Muscle of back (tissue), 11 donors: ENCODE data around the gene FAT1. TPM values are rescaled to one million over a fixed set of nuclear protein-coding genes. Genes with fewer than 3 reads are reported as not detected.

ENCODE experiments used
- DNase-seq, 3 donors: peaks; one replicate each; pipeline versions ENCODE4 v3.0.0 to v3.0.0-alpha.2; 2013
- polyA plus RNA-seq, 10 donors: library from polyadenylated mRNA; unstranded; fragments of 120-200 nt; gene quantifications; one replicate each; pipeline ENCODE4 v1.2.1, GENCODE V29; 2013; ENCODE audit not compliant: insufficient read length in 10 of 10

The FAT1 gene
- polyA plus RNA-seq, 10 donors: 70.6 to 132 (median 103) TPM

- DNase-seq: no peak
Observed at GRCh38 chr4:186584912-186585311, 138.7 kb downstream of the FAT1 start.

DNA sequence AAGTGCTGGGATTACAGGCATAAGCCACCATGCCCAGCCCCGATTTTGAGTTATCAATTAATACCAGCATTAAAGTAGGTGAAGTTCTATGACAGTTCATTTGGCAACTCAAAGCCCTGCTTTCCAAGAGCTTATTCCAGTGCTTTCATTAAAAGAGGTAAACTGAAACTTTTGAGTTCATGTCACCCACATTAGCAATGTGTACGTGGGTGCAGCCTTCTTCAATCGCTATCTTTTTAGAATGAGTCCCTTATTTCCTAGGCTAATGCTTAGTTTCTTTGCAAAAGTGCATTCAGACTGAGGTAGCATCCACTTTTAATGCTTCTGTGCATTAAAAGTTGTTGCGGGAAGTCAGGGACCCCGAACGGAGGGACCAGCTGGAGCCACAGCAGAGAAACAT, 142.2 kb downstream of the FAT1 start:
- DNase-seq: no peak

DNA sequence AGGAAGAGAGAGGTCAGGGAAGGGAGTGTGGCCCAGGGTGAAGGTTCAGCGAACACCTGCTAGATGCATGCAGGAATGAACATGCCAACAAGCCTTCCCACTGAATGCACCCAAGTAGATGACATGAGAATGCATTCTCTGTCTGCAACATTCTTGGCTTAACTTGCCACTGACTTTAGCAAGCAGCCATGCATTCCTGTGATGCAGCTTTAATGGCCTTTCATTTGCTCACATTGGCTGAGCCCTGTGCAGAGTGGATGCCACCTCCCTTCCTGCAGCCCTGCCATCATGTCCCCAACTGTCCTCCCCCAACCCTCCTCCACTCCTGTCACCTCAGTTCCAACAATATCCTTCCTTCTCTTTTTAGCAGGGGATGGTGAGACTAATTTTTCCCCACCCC, 143.0 kb downstream of the FAT1 start:
- DNase-seq: no peak

DNA sequence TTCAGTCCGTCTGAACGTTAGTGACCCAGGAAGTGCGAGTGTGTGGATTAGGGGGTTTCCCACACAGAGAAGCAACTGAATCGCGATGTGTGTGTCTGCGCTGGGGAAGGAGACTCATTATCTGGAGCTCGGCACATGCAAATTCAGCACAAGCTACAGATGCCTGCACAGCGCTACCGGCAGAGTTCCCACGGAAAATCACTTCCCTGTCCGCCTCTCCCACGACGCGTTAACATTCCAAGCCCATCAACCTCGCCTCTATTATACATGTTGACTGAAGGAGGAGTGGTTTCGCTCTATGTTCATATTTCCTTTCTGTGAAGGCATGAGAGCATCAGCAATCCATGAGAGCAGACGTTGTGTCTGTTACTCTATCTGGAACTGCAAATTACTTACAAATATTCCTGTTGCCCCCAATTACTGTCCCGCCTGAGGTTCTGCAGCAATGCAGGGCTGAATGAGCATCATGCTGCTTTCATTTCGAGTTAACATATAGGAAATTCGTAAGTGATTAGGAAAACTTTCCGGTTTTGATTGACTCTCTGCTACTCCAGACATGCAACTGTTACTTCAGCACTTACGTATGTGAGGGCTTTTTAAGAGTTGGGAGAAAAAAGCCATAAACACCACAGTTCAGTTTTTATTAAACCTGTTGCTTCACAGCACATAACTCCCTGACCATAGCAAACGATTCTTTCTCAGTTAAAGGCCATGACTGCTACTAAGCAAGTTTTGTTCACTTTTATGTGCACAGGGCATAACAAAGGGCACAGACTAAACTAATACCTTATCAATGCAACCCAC, 153.3 kb downstream of the FAT1 start:
- peak in 1 of 3 donors; percentile 46 for DNase-seq

- no peak for DNase-seq
Observed at GRCh38 chr4:186569533-186570192, 154.0 kb downstream of the FAT1 start.

DNA sequence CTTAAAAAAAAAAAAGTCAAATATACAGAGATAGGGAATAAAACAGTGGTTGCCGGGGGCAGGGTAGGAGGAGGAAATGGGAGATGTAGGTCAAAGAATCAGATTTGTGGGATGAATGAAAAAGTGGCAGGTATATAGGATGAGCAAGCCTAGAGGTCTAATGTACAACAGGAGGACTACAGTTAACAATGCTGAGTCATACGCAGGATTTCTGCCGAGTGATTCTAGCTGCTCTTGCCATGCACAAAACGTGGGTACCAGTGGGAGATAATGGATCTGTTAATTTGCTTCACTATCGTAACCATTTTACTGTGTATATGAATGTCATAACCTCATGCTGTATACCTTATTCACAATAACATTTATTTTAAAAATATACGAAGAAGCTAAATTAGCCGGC, 157.6 kb downstream of the FAT1 start:
- no peak for DNase-seq

DNA sequence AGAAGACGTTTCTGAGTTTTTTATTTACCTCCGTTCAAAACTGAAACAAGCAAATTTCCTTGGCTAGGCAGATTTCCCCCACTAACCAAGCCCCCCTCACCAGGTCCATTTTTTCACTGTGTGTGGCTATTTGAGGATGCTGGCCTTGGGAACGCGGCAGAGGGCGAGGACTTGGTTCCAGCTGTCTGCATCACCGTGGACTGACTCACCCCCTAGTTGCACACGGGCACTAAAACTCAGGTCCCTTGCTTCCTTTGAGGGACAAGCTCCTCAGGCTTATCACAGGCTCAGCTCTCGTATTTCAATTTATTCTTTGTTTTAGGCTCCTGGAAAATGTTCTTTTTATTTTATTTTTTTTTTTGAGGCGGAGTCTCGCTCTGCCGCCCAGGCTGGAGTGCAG, 159.9 kb downstream of the FAT1 start:
- no peak for DNase-seq

DNA sequence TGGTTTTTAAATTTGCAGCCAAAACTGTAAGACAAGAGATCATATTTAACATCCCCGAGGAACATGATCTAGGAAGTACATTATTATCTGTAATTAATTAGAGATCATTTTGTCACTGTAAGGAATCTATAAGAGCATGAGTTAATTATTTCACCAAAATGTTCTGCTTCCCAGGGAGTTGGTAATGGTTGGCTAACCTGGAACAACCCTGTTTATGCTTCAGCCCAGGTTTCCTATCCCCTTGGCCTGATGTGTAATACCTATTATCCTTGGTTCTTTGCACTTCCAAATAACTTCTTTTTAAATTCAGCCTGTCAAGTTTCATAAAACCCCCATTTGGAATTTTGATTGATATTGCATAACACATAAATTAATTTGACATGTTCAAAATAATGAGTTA, 161.9 kb downstream of the FAT1 start:
- DNase-seq: no peak

GRCh38 chr4:186560647-186561046, 163.0 kb downstream of the FAT1 start:
- no peak for DNase-seq

GRCh38 chr4:186557486-186557885, 166.2 kb downstream of the FAT1 start:
- DNase-seq: peak in 1 of 3 donors; percentile 34

DNA sequence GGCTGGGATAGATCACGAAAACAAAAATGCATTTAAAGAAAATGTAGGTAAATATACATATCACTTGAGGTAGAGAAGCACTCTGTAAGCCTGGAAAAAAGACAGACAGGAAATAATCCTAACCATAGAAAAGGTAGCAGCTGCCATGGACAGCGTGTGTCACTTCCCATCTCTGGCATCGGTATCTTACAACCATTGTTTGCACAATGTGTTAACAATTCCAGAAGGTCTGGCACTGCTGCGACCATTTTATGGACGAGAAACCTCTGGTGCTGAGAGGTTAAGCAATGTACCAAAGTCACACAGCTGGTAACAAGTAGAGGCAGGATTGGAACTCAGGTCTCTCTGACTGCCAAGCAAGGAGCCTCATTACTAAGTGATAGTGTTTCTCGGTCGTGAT, 166.6 kb downstream of the FAT1 start:
- DNase-seq: no peak

GRCh38 chr4:186554914-186555827, 168.5 kb downstream of the FAT1 start, which contains the start of gene MTNR1A:
TSS of gene MTNR1A (minus strand) at chr4:186555567. CDS start at chr4:186555365, 202 bp downstream.
- DNase-seq: peak in 1 of 3 donors; percentile 35

DNA sequence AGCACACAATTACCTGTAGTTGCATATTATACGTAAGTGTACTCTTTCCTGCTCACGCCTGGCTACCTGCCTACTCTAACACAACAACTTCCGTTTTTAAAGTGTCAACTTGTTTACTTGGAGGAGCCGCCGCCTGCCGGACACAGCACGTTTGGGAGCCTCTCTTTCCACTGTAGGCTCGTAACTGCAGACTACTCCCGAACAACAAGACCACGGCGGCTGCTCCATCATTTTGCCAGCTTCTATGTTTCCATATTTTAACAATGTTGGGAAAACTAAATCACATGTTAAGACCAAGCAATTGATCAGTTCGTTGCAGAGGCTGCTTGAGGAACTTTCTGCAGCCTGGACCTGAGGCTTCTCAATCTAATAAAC, 169.1 kb downstream of the FAT1 start:
- peak in 1 of 3 donors; percentile 56 for DNase-seq

- no peak for DNase-seq
Observed at GRCh38 chr4:186553717-186554116, 169.9 kb downstream of the FAT1 start.

DNA sequence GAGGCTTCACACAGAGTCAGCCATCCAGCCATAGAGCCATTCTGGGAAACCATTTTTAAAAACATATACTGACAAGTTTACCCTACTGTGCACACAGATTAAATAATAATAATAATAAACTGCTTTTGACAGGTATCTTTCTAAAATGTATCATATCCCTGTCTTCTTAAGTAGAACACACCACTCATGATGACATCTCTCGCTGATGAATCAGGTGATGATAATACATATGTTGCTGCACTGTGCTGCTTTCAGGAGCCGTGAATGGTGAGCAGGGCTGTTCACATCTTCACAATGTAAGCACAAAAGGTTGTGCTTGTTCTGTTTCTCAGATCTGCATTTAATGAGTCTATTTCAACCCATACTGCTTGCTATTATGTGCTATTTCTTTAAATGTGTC, 171.8 kb downstream of the FAT1 start:
- no peak for DNase-seq

DNA sequence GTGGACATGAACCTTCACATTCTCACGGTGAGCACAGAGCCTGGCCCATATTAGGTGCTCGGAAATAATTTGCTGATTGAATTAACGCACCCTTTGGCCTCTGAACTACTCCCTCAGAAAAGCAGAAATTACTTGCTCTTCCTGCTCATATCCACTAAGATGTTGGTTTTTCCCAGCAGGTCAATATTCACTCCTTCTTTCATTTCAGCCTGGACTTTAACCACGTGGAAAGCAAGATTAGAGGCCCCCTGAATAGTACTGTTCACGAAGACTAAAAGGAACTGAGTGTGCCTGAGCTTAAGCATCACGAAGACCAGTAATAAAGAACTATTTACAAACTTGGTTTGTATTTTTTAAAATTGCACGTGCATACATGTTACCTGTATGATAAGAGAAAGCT, 178.2 kb downstream of the FAT1 start:
- DNase-seq: no peak

DNA sequence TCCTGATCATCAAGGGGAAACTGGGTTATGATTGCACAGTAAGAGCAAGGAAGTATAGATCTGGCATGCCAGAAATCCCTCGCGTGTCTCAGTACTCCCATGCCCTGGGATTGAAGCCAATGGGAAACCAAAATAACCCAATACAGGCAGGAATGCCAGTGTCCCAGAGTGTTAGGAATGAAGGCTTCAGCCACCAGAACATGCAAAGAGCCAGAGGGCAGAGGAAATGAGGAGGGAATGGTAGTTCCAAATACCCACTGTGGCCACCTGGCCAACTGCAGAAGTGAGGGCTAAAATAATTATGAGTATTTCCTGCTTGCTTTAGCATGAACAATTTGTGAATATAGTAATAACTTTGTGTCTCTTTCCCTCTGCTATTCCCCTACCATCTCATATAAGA, 180.4 kb downstream of the FAT1 start:
- DNase-seq: no peak

- no peak for DNase-seq
Observed at GRCh38 chr4:186541801-186542200, 181.9 kb downstream of the FAT1 start.

- no peak for DNase-seq
Observed at GRCh38 chr4:186537843-186538521, 185.7 kb downstream of the FAT1 start.
